ENCODE measurements around the gene RASA1. TPM values are rescaled to one million over a fixed set of nuclear protein-coding genes. Genes with fewer than 3 reads are reported as not detected.

RASA1 gene
- total and polyA plus RNA-seq, 9 of the 15 experiments (the other 6 are each of a cell fraction or from before 2014, with no cell fraction given) = 3.2 to 17.3 (median 9.2) TPM

- no peak for DNase-seq (ENCODE audit: extremely low read depth in 1 of 4, low spot score in 3 of 4)
- intact Hi-C loops (cut with micrococcal nuclease) = no loop called here
- peaks cover 0 to 12% of the 10 kb centered on the region in 2 experiments; a peak in 2 of 5 replicates for H3K4me1 ChIP-seq (replicated peaks in 1 of 2; ENCODE audit: control insufficient read depth in 2 of 2, insufficient read depth in 2 of 2, low read length in 2 of 2)
- H4K20me1 ChIP-seq (replicated peaks; ENCODE audit: control insufficient read depth, insufficient read depth, low read length) = no peaks in the 10 kb centered on the region
- H3K36me3 ChIP-seq (ENCODE audit: control insufficient read depth, insufficient read depth, low read length) = peaks cover 100% of the 10 kb centered on the region
- no peaks in the 10 kb centered on the region for H3K9me1 ChIP-seq (ENCODE audit: control insufficient read depth, insufficient read depth, low read length)
- ChIA-PET CTCF (ENCODE audit: low intra/inter-chr PET ratio) (no interaction called here), POLR2A (interaction anchor here (0.8 to 2.4 kb wide), 2 partner anchors 8 to 20 kb away, joined by 3 to 11 read pairs; partner anchors contain the start of gene CCNH)
- no peaks in the 10 kb centered on the region for H3K9me3 ChIP-seq (replicated peaks; ENCODE audit: control insufficient read depth, insufficient read depth, low read depth, low read length)
- no peak overlapping the region; the same call in 2 of the 3 replicates for H3K27ac ChIP-seq (ENCODE audit: extremely low read depth, low read depth, low read length)
- 98% methylated on average over 3 of the region's 3 CpGs for WGBS (ENCODE audit: insufficient coverage, low coverage, missing lambda C conversion rate)
- H3K4me2 ChIP-seq (ENCODE audit: insufficient read depth, low read length) = no peak overlapping the region
- H2AFZ ChIP-seq (ENCODE audit: low read depth, low read length) = no peak overlapping the region
- TF ChIP-seq CEBPG (CRISPR knock-in tag; IDR thresholded peaks at IDR 0.05) (no peak), CEBPG (tag; conservative IDR thresholded peaks at IDR 0.05 in 1 of 2, IDR thresholded peaks at IDR 0.05 in 1 of 2) (peak in 1 of 2 experiments; percentile 79; a peak in 2 of 4 replicates), ZKSCAN1 (IDR thresholded peaks at IDR 0.05; ENCODE audit: low read depth, low read length) (no peak), THRA (IDR thresholded peaks at IDR 0.05) (no peak), XRCC4 (IDR thresholded peaks at IDR 0.05; ENCODE audit: extremely low read depth, insufficient read depth, insufficient read length) (no peak), CCNT2 (IDR thresholded peaks at IDR 0.05; ENCODE audit: borderline replicate concordance, extremely low read depth, insufficient read length, low read depth, low read length) (no peak), CEBPB (tag; IDR thresholded peaks at IDR 0.05) (peak; percentile 87), STAT5A (IDR thresholded peaks at IDR 0.05; ENCODE audit: borderline replicate concordance, low read length) (no peak), NELFE (IDR thresholded peaks at IDR 0.05; ENCODE audit: insufficient read depth, insufficient read length) (no peak), POLR2AphosphoS5 (IDR thresholded peaks at IDR 0.05; ENCODE audit: control insufficient read depth, insufficient read depth, low read depth, low read length) (no peak)
- FAIRE-seq = no peak
- H3K9ac ChIP-seq (ENCODE audit: insufficient read depth in 1 of 2, low read depth in 2 of 2, low read length in 2 of 2) = no peak overlapping the region
- peaks cover 64% of the 10 kb centered on the region for H3K79me2 ChIP-seq (ENCODE audit: control insufficient read depth, insufficient read depth, low read length)
- ATAC-seq = no peak
- in situ Hi-C loops (cut with MboI) = no loop called here
- BruUV-seq (replicated peaks) = no TSS peak
- no peaks in the 10 kb centered on the region for H3K27me3 ChIP-seq (ENCODE audit: control insufficient read depth in 2 of 2, insufficient read depth in 2 of 2, low read length in 2 of 2)
- H3K4me3 ChIP-seq = no peak overlapping the region
These were observed 136.2 kb downstream of the RASA1 start for GRCh38 chr5:87403899-87404298.

All from K562 (cell line).